H1 (cell line): ENCODE results near the gene PLCXD1. TPM values are rescaled to one million over a fixed set of nuclear protein-coding genes. Genes with fewer than 3 reads are reported as not detected.

Experiments used
- BRCA1 ChIP-seq: IDR thresholded peaks from 2 replicates; pipeline ENCODE4 v1.6.1; 2012; ENCODE audit warnings: low read depth, low read length, improper control_type of control experiment
- CHD2 ChIP-seq: IDR thresholded peaks from 2 replicates; pipeline ENCODE4 v1.6.1; 2012; ENCODE audit warnings: low read length, improper control_type of control experiment
- GTF2F1 ChIP-seq: IDR thresholded peaks from 2 replicates; pipeline ENCODE4 v1.6.1; 2012; ENCODE audit warnings: low read depth, low read length, improper control_type of control experiment, borderline replicate concordance
- JUN ChIP-seq: IDR thresholded peaks from 2 replicates; pipeline ENCODE4 v1.6.1; 2011; ENCODE audit warnings: low read depth, mild to moderate bottlenecking, improper control_type of control experiment, low read length
- KDM1A ChIP-seq: fragments of 200-600, 300-600 bp; sonication (generic); IDR thresholded peaks from 2 replicates; pipeline ENCODE4 v1.7.1; 2016; ENCODE audit warnings: mild to moderate bottlenecking, low read length, borderline replicate concordance
- MAX ChIP-seq: IDR thresholded peaks from 2 replicates; pipeline ENCODE4 v1.6.1; 2012; ENCODE audit warnings: inconsistent platforms
- RNF2 ChIP-seq: fragments of 200-900, 300-1000 bp; sonication (generic); IDR thresholded peaks from 2 replicates; pipeline ENCODE4 v1.7.1; 2016; ENCODE audit warnings: borderline replicate concordance, low read depth, mild to moderate bottlenecking, antibody characterized with exemption, low read length; ENCODE audit not compliant: poor library complexity, severe bottlenecking; ENCODE audit errors: missing control alignments
- SP2 ChIP-seq: IDR thresholded peaks from 2 replicates; pipeline ENCODE4 v1.6.1; 2012; ENCODE audit warnings: mild to moderate bottlenecking, low read length, inconsistent platforms
- TEAD4 ChIP-seq: IDR thresholded peaks from 2 replicates; pipeline ENCODE4 v1.6.1; 2012; ENCODE audit warnings: low read depth, low read length, inconsistent platforms, mixed read lengths
- polyA plus RNA-seq, 7 experiments: library from polyadenylated mRNA; depleted of rRNA in 3 of 7; stranded (reverse) in 5 of 7; unstranded in 2 of 7; fragments of >200 nt in 5 of 7; fragments of 200-250 nt in 2 of 7; gene quantifications; 1 replicate in 5 of 7; 2 replicates in 1 of 7; 4 replicates in 1 of 7; pipeline versions ENCODE4 v1.2.1 to v1.2.3, GENCODE V29; 2011 to 2013; ENCODE audit warnings: missing spikeins in 2 of 7, mixed read lengths in 2 of 7
- total RNA-seq: library from RNA; stranded (reverse); fragmentation: NEBNext Ultra II Directional; extraction: Animal tissue kit (Norgen Biotek cat#: 25700); gene quantifications from 2 replicates; pipeline ENCODE4 v1.2.1, GENCODE V29; 2021
- TF ChIP-seq, protein P1 (sequence below): fragments of 300-600 bp; sonication (generic); IDR thresholded peaks from 2 replicates; pipeline ENCODE4 v1.7.1; 2012; ENCODE audit warnings: low read length, moderate library complexity, mild to moderate bottlenecking, inconsistent platforms; ENCODE audit not compliant: insufficient replicate concordance
- TF ChIP-seq, protein P2 (sequence below): IDR thresholded peaks from 2 replicates; pipeline ENCODE4 v1.6.1; 2011; ENCODE audit warnings: low read length, improper control_type of control experiment

Gene PLCXD1
- total and polyA plus RNA-seq, 2 of the 8 experiments (the other 6 are each of a cell fraction or from before 2014, with no cell fraction given): 93.6 to 124 TPM

GRCh38 chrX:352181-352580 is 71.0 kb downstream of the PLCXD1 start (continued):
- TF ChIP-seq, protein P1, sequence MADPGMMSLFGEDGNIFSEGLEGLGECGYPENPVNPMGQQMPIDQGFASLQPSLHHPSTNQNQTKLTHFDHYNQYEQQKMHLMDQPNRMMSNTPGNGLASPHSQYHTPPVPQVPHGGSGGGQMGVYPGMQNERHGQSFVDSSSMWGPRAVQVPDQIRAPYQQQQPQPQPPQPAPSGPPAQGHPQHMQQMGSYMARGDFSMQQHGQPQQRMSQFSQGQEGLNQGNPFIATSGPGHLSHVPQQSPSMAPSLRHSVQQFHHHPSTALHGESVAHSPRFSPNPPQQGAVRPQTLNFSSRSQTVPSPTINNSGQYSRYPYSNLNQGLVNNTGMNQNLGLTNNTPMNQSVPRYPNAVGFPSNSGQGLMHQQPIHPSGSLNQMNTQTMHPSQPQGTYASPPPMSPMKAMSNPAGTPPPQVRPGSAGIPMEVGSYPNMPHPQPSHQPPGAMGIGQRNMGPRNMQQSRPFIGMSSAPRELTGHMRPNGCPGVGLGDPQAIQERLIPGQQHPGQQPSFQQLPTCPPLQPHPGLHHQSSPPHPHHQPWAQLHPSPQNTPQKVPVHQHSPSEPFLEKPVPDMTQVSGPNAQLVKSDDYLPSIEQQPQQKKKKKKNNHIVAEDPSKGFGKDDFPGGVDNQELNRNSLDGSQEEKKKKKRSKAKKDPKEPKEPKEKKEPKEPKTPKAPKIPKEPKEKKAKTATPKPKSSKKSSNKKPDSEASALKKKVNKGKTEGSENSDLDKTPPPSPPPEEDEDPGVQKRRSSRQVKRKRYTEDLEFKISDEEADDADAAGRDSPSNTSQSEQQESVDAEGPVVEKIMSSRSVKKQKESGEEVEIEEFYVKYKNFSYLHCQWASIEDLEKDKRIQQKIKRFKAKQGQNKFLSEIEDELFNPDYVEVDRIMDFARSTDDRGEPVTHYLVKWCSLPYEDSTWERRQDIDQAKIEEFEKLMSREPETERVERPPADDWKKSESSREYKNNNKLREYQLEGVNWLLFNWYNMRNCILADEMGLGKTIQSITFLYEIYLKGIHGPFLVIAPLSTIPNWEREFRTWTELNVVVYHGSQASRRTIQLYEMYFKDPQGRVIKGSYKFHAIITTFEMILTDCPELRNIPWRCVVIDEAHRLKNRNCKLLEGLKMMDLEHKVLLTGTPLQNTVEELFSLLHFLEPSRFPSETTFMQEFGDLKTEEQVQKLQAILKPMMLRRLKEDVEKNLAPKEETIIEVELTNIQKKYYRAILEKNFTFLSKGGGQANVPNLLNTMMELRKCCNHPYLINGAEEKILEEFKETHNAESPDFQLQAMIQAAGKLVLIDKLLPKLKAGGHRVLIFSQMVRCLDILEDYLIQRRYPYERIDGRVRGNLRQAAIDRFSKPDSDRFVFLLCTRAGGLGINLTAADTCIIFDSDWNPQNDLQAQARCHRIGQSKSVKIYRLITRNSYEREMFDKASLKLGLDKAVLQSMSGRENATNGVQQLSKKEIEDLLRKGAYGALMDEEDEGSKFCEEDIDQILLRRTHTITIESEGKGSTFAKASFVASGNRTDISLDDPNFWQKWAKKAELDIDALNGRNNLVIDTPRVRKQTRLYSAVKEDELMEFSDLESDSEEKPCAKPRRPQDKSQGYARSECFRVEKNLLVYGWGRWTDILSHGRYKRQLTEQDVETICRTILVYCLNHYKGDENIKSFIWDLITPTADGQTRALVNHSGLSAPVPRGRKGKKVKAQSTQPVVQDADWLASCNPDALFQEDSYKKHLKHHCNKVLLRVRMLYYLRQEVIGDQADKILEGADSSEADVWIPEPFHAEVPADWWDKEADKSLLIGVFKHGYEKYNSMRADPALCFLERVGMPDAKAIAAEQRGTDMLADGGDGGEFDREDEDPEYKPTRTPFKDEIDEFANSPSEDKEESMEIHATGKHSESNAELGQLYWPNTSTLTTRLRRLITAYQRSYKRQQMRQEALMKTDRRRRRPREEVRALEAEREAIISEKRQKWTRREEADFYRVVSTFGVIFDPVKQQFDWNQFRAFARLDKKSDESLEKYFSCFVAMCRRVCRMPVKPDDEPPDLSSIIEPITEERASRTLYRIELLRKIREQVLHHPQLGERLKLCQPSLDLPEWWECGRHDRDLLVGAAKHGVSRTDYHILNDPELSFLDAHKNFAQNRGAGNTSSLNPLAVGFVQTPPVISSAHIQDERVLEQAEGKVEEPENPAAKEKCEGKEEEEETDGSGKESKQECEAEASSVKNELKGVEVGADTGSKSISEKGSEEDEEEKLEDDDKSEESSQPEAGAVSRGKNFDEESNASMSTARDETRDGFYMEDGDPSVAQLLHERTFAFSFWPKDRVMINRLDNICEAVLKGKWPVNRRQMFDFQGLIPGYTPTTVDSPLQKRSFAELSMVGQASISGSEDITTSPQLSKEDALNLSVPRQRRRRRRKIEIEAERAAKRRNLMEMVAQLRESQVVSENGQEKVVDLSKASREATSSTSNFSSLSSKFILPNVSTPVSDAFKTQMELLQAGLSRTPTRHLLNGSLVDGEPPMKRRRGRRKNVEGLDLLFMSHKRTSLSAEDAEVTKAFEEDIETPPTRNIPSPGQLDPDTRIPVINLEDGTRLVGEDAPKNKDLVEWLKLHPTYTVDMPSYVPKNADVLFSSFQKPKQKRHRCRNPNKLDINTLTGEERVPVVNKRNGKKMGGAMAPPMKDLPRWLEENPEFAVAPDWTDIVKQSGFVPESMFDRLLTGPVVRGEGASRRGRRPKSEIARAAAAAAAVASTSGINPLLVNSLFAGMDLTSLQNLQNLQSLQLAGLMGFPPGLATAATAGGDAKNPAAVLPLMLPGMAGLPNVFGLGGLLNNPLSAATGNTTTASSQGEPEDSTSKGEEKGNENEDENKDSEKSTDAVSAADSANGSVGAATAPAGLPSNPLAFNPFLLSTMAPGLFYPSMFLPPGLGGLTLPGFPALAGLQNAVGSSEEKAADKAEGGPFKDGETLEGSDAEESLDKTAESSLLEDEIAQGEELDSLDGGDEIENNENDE: no peak
- TF ChIP-seq SP2 (no peak), RNF2 (no peak), CHD2 (no peak), JUN (no peak), KDM1A (no peak), TEAD4 (no peak), GTF2F1 (no peak), BRCA1 (no peak), MAX (no peak)
- TF ChIP-seq, protein P2, sequence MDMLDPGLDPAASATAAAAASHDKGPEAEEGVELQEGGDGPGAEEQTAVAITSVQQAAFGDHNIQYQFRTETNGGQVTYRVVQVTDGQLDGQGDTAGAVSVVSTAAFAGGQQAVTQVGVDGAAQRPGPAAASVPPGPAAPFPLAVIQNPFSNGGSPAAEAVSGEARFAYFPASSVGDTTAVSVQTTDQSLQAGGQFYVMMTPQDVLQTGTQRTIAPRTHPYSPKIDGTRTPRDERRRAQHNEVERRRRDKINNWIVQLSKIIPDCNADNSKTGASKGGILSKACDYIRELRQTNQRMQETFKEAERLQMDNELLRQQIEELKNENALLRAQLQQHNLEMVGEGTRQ: no peak
